Measurements from ENCODE around the gene C11orf86. TPM values are rescaled to one million over a fixed set of nuclear protein-coding genes. Genes with fewer than 3 reads are reported as not detected.
A peak's percentile ranks its signal among the peaks of the same experiment; 100 is the strongest.

Gene C11orf86
- total RNA-seq, 1 experiment from 2014 or later: 0.28 TPM

- ATAC-seq: no peak
- in situ Hi-C loops (cut with HindIII; ENCODE audit: low pct_unique_long_range_greater_than_20kb, low sequenced_read_pairs) (no loop called here), intact Hi-C loops (cut with micrococcal nuclease; ENCODE audit: unreplicated experiment) (loop anchor here (5.0 kb wide), 1 partner anchor 65 kb away; the partner anchor contains the start of gene PC)
- Histone ChIP-seq H3K4me3 (ENCODE audit: low read depth in 2 of 2, low read length in 2 of 2) (peak overlapping the region; percentile 40 to 41; a peak in 3 of 4 replicates), H3K9me3 (ENCODE audit: control insufficient read depth, insufficient read depth, low read depth, low read length) (no peaks in the 10 kb centered on the region), H3K36me3 (ENCODE audit: control insufficient read depth, insufficient read depth, low read length) (no peaks in the 10 kb centered on the region), H3K27ac (ENCODE audit: low read length) (no peak overlapping the region), H3K4me1 (ENCODE audit: control insufficient read depth, insufficient read depth, low read length) (peaks cover 12% of the 10 kb centered on the region), H3K27me3 (ENCODE audit: control insufficient read depth, insufficient read depth, low read length) (0 out of 2 replicates have a peak, but pooled peaks cover 4% of the 10 kb centered on the region)
- ChIA-PET CTCF (interaction anchor here (0.6 to 1.2 kb wide), 7 partner anchors 8 to 274 kb away, joined by 3 to 8 read pairs (median 4); no protein-coding TSS in a partner anchor), POLR2A (interaction anchor here (0.6 to 0.7 kb wide), 2 partner anchors 167 to 506 kb away, joined by 3 to 10 read pairs; no protein-coding TSS in a partner anchor)
- DNase-seq (ENCODE audit: low read depth, low spot score): no peak
- no TSS peak for BruUV-seq (replicated peaks)
- TF ChIP-seq TCF7L2 (IDR thresholded peaks at IDR 0.05; ENCODE audit: low read depth, low read length): no peak
- TF ChIP-seq POLR2AphosphoS5 (IDR thresholded peaks at IDR 0.05; ENCODE audit: low read depth, low read length): no peak
- no peak for TF ChIP-seq CTCF (IDR thresholded peaks at IDR 0.05)
- TF ChIP-seq SIN3A (IDR thresholded peaks at IDR 0.05; ENCODE audit: borderline replicate concordance, insufficient read depth, low read depth, low read length): no peak
- no peak for TF ChIP-seq REST (IDR thresholded peaks at IDR 0.05; ENCODE audit: insufficient read depth in 1 of 2, low read depth in 2 of 2, low read length in 1 of 2)
These were observed 47.3 kb downstream of the C11orf86 start for GRCh38 chr11:67022341-67022933.

- Histone ChIP-seq H3K27me3 (ENCODE audit: control insufficient read depth, insufficient read depth, low read length) (0 out of 2 replicates have a peak, but pooled peaks cover 4% of the 10 kb centered on the region), H3K4me1 (ENCODE audit: control insufficient read depth, insufficient read depth, low read length) (peaks cover 12% of the 10 kb centered on the region), H3K27ac (ENCODE audit: low read length) (no peak within 1 kb of the TSS), H3K4me3 (ENCODE audit: low read depth in 2 of 2, low read length in 2 of 2) (peak within 1 kb of the TSS; percentile 40 to 43), H3K9me3 (ENCODE audit: control insufficient read depth, insufficient read depth, low read depth, low read length) (no peaks in the 10 kb centered on the region), H3K36me3 (ENCODE audit: control insufficient read depth, insufficient read depth, low read length) (no peaks in the 10 kb centered on the region)
- intact Hi-C loops (cut with micrococcal nuclease; ENCODE audit: unreplicated experiment): loop anchor here (5.0 kb wide), 1 partner anchor 66 kb away; the partner anchor contains the start of gene PC
- in situ Hi-C loops (cut with HindIII; ENCODE audit: low pct_unique_long_range_greater_than_20kb, low sequenced_read_pairs): no loop called here
- CTCF ChIA-PET: interaction anchor here (0.7 kb wide), 1 partner anchor 142 kb away, joined by 3 read pairs; no protein-coding TSS in a partner anchor
- POLR2A ChIA-PET: interaction anchor here (0.5 to 0.6 kb wide), 2 partner anchors 72 to 433 kb away, joined by 3 to 8 read pairs; no protein-coding TSS in a partner anchor
- no peak for TF ChIP-seq CTCF (IDR thresholded peaks at IDR 0.05)
- no peak for TF ChIP-seq TCF7L2 (IDR thresholded peaks at IDR 0.05; ENCODE audit: low read depth, low read length)
- DNase-seq (ENCODE audit: low read depth, low spot score): no peak
- no TSS peak for BruUV-seq (replicated peaks)
- ATAC-seq: peak; percentile 76
These were observed 48.2 kb downstream of the C11orf86 start, which contains the start of gene SYT12 for GRCh38 chr11:67022961-67023956. TSS of gene SYT12 (plus strand) at chr11:67023134. CDS start at chr11:67030145, 7,011 bp downstream.
